GM18870 (cell line): Measurements from ENCODE around the gene SLC24A3.

ENCODE experiments used
- ATAC-seq: cut with Tn5 transposase; IDR thresholded peaks from one replicate; pipeline ENCODE4 v1.9.1; 2021; ENCODE audit warnings: moderate library complexity; ENCODE audit not compliant: unreplicated experiment

The SLC24A3 gene

GRCh38 chr20:19335916-19336315 lies 123.5 kb downstream of the SLC24A3 start:
- no peak for ATAC-seq

GRCh38 chr20:19336631-19337030 lies 124.2 kb downstream of the SLC24A3 start:
- ATAC-seq, result no peak

- no peak for ATAC-seq
Observed at GRCh38 chr20:19338380-19338779, 125.9 kb downstream of the SLC24A3 start.

- no peak for ATAC-seq
Observed at GRCh38 chr20:19338960-19339359, 126.5 kb downstream of the SLC24A3 start.

- ATAC-seq, result no peak
Observed at GRCh38 chr20:19341348-19342053, 129.1 kb downstream of the SLC24A3 start.

GRCh38 chr20:19344341-19344740 lies 131.9 kb downstream of the SLC24A3 start:
- ATAC-seq, result no peak

GRCh38 chr20:19347943-19348456 lies 135.6 kb downstream of the SLC24A3 start:
- peak; percentile 91 for ATAC-seq

- no peak for ATAC-seq
Observed at GRCh38 chr20:19348582-19348981, 136.1 kb downstream of the SLC24A3 start.

- no peak for ATAC-seq
Observed at GRCh38 chr20:19349879-19350278, 137.4 kb downstream of the SLC24A3 start.

- no peak for ATAC-seq
Observed at GRCh38 chr20:19351542-19351941, 139.1 kb downstream of the SLC24A3 start.

GRCh38 chr20:19354950-19355349 lies 142.5 kb downstream of the SLC24A3 start:
- no peak for ATAC-seq

- no peak for ATAC-seq
Observed at GRCh38 chr20:19361790-19362189, 149.3 kb downstream of the SLC24A3 start.

GRCh38 chr20:19363476-19363875 lies 151.0 kb downstream of the SLC24A3 start:
- no peak for ATAC-seq

GRCh38 chr20:19367591-19367990 lies 155.1 kb downstream of the SLC24A3 start:
- ATAC-seq, result no peak

GRCh38 chr20:19368351-19368750 lies 155.9 kb downstream of the SLC24A3 start:
- ATAC-seq, result no peak

- ATAC-seq, result no peak
Observed at GRCh38 chr20:19370076-19371075, 157.9 kb downstream of the SLC24A3 start.

- no peak for ATAC-seq
Observed at GRCh38 chr20:19371112-19371511, 158.7 kb downstream of the SLC24A3 start.

GRCh38 chr20:19374216-19374615 lies 161.8 kb downstream of the SLC24A3 start:
- no peak for ATAC-seq

GRCh38 chr20:19375395-19375794 lies 163.0 kb downstream of the SLC24A3 start:
- ATAC-seq, result no peak

- ATAC-seq, result no peak
Observed at GRCh38 chr20:19375801-19376200, 163.4 kb downstream of the SLC24A3 start.

GRCh38 chr20:19376451-19377229 lies 164.2 kb downstream of the SLC24A3 start:
- no peak for ATAC-seq
